ENCODE results near the gene PIPOX.

The PIPOX gene

GRCh38 chr17:29019475-29020181, 23.3 kb upstream of the PIPOX start:
- DNase-seq (ENCODE audit: low read depth): no peak

- no peak for DNase-seq (ENCODE audit: low read depth)
Measured at GRCh38 chr17:29020576-29020975, 22.4 kb upstream of the PIPOX start.

- DNase-seq (ENCODE audit: low read depth): no peak
Measured at GRCh38 chr17:29021226-29021625, 21.7 kb upstream of the PIPOX start.

GRCh38 chr17:29022074-29022473, 20.9 kb upstream of the PIPOX start:
- no peak for DNase-seq (ENCODE audit: low read depth)

- no peak for DNase-seq (ENCODE audit: low read depth)
Measured at GRCh38 chr17:29024316-29024952, 18.5 kb upstream of the PIPOX start.

GRCh38 chr17:29031488-29031887, 11.5 kb upstream of the PIPOX start:
- DNase-seq (ENCODE audit: low read depth): no peak

- no peak for DNase-seq (ENCODE audit: low read depth)
Measured at GRCh38 chr17:29032013-29032856, 10.7 kb upstream of the PIPOX start.

- no peak for DNase-seq (ENCODE audit: low read depth)
Measured at GRCh38 chr17:29032857-29033197, 10.1 kb upstream of the PIPOX start.

- no peak for DNase-seq (ENCODE audit: low read depth)
Measured at GRCh38 chr17:29034510-29034909, 8.4 kb upstream of the PIPOX start.

- no peak for DNase-seq (ENCODE audit: low read depth)
Measured at GRCh38 chr17:29036584-29036983, 6.4 kb upstream of the PIPOX start.

- DNase-seq (ENCODE audit: low read depth): no peak
Measured at GRCh38 chr17:29037739-29038084, 5.2 kb upstream of the PIPOX start.

- no peak for DNase-seq (ENCODE audit: low read depth)
Measured at GRCh38 chr17:29038085-29038795, 4.7 kb upstream of the PIPOX start.

GRCh38 chr17:29039764-29040598, 3.0 kb upstream of the PIPOX start:
- no peak for DNase-seq (ENCODE audit: low read depth)

GRCh38 chr17:29041091-29041490, 1.9 kb upstream of the PIPOX start:
- DNase-seq (ENCODE audit: low read depth): no peak

- no peak for DNase-seq (ENCODE audit: low read depth)
Measured at GRCh38 chr17:29041571-29041970, 1.4 kb upstream of the PIPOX start.

- DNase-seq (ENCODE audit: low read depth): no peak
Measured at GRCh38 chr17:29042026-29042678, 789 bp upstream of the PIPOX start.

GRCh38 chr17:29043539-29044145, 701 bp downstream of the PIPOX start:
- no peak for DNase-seq (ENCODE audit: low read depth)

GRCh38 chr17:29045026-29045425, 2.1 kb downstream of the PIPOX start:
- no peak for DNase-seq (ENCODE audit: low read depth)

GRCh38 chr17:29045734-29046472, 3.0 kb downstream of the PIPOX start:
- DNase-seq (ENCODE audit: low read depth): no peak

GRCh38 chr17:29046473-29046839, 3.5 kb downstream of the PIPOX start:
- no peak for DNase-seq (ENCODE audit: low read depth)

All from stimulated activated CD8-positive, alpha-beta memory T cell treated with anti-CD3 and anti-CD28 coated beads, Interleukin-4, amount 100 ng/mL, for 24 hours (primary cell).